ENCODE data around the gene ENOX1.

GRCh38 chr13:43640476-43640875 is 146.3 kb downstream of the ENOX1 start:
- TF ChIP-seq, protein P1, sequence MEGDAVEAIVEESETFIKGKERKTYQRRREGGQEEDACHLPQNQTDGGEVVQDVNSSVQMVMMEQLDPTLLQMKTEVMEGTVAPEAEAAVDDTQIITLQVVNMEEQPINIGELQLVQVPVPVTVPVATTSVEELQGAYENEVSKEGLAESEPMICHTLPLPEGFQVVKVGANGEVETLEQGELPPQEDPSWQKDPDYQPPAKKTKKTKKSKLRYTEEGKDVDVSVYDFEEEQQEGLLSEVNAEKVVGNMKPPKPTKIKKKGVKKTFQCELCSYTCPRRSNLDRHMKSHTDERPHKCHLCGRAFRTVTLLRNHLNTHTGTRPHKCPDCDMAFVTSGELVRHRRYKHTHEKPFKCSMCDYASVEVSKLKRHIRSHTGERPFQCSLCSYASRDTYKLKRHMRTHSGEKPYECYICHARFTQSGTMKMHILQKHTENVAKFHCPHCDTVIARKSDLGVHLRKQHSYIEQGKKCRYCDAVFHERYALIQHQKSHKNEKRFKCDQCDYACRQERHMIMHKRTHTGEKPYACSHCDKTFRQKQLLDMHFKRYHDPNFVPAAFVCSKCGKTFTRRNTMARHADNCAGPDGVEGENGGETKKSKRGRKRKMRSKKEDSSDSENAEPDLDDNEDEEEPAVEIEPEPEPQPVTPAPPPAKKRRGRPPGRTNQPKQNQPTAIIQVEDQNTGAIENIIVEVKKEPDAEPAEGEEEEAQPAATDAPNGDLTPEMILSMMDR (conservative IDR thresholded peaks at IDR 0.05) = no peak
- TF ChIP-seq ZFX (IDR thresholded peaks at IDR 0.05) = no peak

Measured in C4-2B (cell line).